Nephron progenitor cell (in vitro differentiated cells): ENCODE data around the gene FFAR1.

Experiments
- DNase-seq: peaks from one replicate; pipeline ENCODE4 v3.0.0; 2021
- H3K27ac Mint-ChIP-seq: 2 replicates; pipeline ENCODE4 v1.8.0; 2021; ENCODE audit warnings: mild to moderate bottlenecking, moderate library complexity, mixed read lengths
- H3K27me3 Mint-ChIP-seq: 2 replicates; pipeline ENCODE4 v1.8.0; 2021; ENCODE audit warnings: mild to moderate bottlenecking, low read depth, mixed read lengths; ENCODE audit not compliant: poor library complexity
- H3K36me3 Mint-ChIP-seq: 2 replicates; pipeline ENCODE4 v1.8.0; 2021; ENCODE audit warnings: low read depth, mixed read lengths
- H3K4me1 Mint-ChIP-seq: 2 replicates; pipeline ENCODE4 v1.8.0; 2021; ENCODE audit warnings: mixed read lengths
- H3K4me3 Mint-ChIP-seq: 2 replicates; pipeline ENCODE4 v1.8.0; 2021; ENCODE audit warnings: mild to moderate bottlenecking, moderate library complexity, mixed read lengths
- H3K9me3 Mint-ChIP-seq: 2 replicates; pipeline ENCODE4 v1.8.0; 2021; ENCODE audit warnings: mild to moderate bottlenecking, moderate library complexity, mixed read lengths
- TF ChIP-seq, protein P1 (sequence below): fragments of 200-600 bp; sonication (generic); IDR thresholded peaks from 2 replicates; pipeline ENCODE4 v1.5.0; 2021; ENCODE audit warnings: antibody characterized with exemption

FFAR1 gene

DNA sequence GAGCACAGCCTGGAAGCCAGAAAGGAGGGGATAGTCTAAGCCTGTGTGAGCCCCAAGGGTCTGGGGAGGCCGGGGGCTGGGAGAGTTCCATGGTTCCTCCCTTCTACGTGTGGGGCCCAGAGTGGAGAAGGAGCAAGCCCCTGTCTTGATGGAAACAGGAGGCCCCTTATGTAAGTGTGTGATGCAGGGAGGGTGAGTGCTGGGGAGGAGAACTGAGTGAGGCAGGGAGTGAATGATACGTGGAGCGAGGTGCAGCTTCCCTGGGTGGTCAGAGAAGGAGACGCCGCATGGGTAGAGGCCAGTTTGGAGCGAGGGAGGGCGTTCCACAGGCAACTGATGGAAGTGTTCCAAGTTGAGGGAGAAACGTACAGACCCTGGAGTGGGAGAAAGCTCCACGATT is 39.8 kb upstream of the FFAR1 start:
- TF ChIP-seq, protein P1, sequence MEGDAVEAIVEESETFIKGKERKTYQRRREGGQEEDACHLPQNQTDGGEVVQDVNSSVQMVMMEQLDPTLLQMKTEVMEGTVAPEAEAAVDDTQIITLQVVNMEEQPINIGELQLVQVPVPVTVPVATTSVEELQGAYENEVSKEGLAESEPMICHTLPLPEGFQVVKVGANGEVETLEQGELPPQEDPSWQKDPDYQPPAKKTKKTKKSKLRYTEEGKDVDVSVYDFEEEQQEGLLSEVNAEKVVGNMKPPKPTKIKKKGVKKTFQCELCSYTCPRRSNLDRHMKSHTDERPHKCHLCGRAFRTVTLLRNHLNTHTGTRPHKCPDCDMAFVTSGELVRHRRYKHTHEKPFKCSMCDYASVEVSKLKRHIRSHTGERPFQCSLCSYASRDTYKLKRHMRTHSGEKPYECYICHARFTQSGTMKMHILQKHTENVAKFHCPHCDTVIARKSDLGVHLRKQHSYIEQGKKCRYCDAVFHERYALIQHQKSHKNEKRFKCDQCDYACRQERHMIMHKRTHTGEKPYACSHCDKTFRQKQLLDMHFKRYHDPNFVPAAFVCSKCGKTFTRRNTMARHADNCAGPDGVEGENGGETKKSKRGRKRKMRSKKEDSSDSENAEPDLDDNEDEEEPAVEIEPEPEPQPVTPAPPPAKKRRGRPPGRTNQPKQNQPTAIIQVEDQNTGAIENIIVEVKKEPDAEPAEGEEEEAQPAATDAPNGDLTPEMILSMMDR = no peak
- Mint-ChIP-seq H3K9me3 (no peaks in the 10 kb centered on the region), H3K27me3 (peaks cover 11% of the 10 kb centered on the region), H3K4me3 (peak overlapping the region; percentile 58), H3K27ac (peak overlapping the region; percentile 96), H3K4me1 (peaks cover 82% of the 10 kb centered on the region), H3K36me3 (no peaks in the 10 kb centered on the region)
- no peak for DNase-seq

DNA sequence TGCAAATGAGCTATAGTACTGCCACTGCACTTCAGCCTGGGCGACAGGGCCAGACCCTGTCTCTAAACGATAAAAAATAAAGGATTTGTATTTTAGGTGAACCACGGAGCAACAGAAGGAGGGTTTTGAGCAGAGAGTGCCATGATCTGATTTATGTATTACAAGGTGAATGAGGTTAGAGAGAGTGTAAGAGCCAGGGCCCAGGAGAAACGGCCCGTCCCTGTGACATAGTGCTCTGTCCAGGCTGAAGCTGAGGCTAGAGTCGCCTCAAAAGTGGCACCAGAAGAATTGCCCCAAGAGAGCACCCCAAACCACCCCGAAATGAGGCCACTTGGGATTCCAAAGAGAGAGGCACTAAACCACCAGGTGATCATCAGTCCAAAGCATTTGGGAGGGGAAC is 38.8 kb upstream of the FFAR1 start:
- peaks cover 11% of the 10 kb centered on the region for H3K27me3 Mint-ChIP-seq
- H3K36me3 Mint-ChIP-seq = no peaks in the 10 kb centered on the region
- DNase-seq = no peak
- H3K27ac Mint-ChIP-seq = peak overlapping the region; percentile 99
- peak overlapping the region; percentile 70 for H3K4me3 Mint-ChIP-seq
- H3K4me1 Mint-ChIP-seq = peaks cover 88% of the 10 kb centered on the region
- no peaks in the 10 kb centered on the region for H3K9me3 Mint-ChIP-seq
- TF ChIP-seq, protein P1 = no peak

DNA sequence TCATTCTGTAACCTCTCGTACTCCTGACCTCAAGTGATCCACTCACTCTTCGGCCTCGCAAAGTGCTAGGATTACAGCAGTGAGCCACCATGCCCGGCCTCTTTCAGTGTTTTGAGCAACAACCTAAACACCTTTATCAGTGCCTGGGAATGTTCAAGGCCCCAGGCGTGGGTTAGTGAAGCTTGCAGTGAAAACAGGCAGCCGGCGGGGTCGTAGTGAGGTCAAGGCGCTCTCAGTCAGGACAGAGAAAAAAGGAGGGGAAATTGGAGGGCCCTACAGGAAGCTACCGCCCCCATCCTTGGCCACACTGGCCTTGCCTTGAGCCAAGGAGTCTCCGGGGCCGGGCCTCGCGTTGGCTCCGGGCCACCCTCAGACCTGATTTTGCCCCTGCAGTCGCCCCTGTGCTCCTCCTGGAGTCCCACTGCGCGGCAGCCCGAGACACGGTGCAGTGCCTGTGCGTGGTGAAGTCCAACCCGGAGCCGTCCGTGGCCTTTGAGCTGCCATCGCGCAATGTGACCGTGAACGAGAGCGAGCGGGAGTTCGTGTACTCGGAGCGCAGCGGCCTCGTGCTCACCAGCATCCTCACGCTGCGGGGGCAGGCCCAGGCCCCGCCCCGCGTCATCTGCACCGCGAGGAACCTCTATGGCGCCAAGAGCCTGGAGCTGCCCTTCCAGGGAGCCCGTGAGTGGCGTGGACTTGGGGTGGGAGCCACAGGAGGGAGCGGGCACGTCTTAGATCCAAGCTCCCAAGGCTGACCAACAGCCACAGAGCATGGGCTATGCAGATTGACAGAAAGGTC is 38.0 kb upstream of the FFAR1 start:
- H3K4me3 Mint-ChIP-seq = peak overlapping the region; percentile 70
- no peaks in the 10 kb centered on the region for H3K9me3 Mint-ChIP-seq
- peak overlapping the region; percentile 99 for H3K27ac Mint-ChIP-seq
- peaks cover 11% of the 10 kb centered on the region for H3K27me3 Mint-ChIP-seq
- DNase-seq = peak; percentile 68
- peaks cover 92% of the 10 kb centered on the region for H3K4me1 Mint-ChIP-seq
- TF ChIP-seq, protein P1 = no peak
- H3K36me3 Mint-ChIP-seq = no peaks in the 10 kb centered on the region

DNA sequence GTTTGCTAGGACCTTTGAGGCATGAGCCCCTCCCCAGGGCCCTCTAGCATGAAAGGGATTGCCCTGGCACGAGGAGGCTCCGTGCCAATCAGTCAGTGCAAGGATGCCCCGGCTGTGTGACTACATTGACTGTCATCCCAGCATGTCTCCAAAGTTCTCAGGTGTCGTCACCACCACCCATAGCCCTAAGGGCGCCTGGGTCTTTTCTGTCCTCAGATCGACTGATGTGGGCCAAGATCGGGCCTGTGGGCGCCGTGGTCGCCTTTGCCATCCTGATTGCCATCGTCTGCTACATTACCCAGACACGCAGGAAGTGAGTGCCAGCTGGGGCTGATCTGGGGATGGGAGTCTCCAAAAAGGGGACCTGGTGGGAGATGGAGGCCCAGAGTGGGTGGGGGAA is 37.4 kb upstream of the FFAR1 start:
- Mint-ChIP-seq H3K27me3 (peaks cover 11% of the 10 kb centered on the region), H3K27ac (peak overlapping the region; percentile 99)
- no peak for DNase-seq

DNA sequence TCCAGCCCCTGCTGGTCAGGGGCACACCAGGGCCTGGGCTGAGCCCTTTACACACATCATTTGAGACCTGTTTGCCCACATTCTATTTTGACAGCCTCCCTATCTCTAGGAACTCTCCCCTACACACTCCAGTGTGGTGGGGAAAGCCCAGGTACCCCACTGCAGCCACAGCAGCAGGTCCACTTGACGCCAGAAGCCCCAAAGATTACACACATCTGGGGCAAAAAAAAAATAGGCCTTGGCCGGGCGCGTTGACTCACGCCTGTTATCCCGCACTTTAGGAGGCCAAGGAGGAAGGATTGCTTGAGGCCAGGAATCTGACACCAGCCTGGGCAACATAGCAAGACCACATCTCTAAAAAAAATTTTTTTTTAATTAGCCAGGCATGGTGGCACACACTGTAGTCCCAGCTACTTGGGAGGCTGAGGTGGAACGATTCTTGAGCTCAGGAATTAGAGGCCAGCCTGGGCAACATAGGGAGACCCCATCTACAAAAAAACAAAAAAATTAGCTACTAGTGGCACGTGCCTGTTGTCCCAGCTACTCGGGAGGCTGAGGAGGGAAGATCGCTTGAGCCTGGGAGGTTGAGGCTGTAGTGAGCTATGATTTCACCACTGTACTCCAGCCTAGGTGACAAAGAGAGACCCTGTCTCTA is 36.8 kb upstream of the FFAR1 start:
- peaks cover 96% of the 10 kb centered on the region for H3K4me1 Mint-ChIP-seq
- peaks cover 11% of the 10 kb centered on the region for H3K27me3 Mint-ChIP-seq
- H3K36me3 Mint-ChIP-seq = no peaks in the 10 kb centered on the region
- H3K4me3 Mint-ChIP-seq = no peak overlapping the region
- no peaks in the 10 kb centered on the region for H3K9me3 Mint-ChIP-seq
- peak overlapping the region; percentile 22 for H3K27ac Mint-ChIP-seq
- TF ChIP-seq, protein P1 = no peak
- no peak for DNase-seq

More for the DNA sequence above, 37.4 kb upstream of the FFAR1 start:
- Mint-ChIP-seq H3K36me3 (no peaks in the 10 kb centered on the region), H3K4me1 (peaks cover 92% of the 10 kb centered on the region), H3K9me3 (no peaks in the 10 kb centered on the region), H3K4me3 (no peak overlapping the region)
- TF ChIP-seq, protein P1 = no peak
